Ammon's horn (tissue), 1 donor: ENCODE results near the gene PSD2.

ENCODE experiments used
- DNase-seq: peaks from one replicate; pipeline ENCODE4 v3.0.0-alpha.2; 2016; ENCODE audit warnings: low spot score

Gene PSD2

DNA sequence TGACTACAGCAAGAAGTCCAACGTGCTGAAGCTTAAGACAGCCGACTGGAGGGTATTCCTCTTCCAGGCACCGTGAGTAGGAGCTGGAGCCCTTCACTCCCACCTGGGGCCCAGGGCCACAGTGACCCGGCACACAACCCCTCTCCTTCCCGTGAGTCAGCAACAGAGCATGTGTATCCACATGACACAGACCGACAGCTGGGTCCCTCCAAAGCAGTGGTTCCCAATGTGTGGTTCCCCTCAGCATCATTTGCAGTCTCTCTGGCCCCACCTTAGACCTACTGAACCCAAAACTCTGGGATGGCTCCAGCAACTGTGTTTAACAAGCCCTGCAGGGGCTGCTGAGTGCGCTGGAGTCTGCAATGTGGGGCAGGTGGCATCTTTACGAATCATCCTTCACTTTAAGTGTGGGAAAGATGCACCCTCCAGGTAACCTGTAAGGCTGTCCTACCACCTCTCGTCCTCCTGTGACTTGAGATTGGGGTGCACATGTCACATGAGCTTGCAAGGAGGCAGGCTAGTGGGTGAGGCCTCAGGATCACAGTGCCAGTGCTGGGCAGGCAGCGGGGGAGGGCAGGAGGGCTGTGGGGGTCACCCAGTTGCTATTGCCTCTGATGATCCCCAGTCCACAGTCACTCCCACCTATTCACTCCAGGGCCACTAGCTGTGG, 42.2 kb downstream of the PSD2 start:
- DNase-seq, result no peak

DNA sequence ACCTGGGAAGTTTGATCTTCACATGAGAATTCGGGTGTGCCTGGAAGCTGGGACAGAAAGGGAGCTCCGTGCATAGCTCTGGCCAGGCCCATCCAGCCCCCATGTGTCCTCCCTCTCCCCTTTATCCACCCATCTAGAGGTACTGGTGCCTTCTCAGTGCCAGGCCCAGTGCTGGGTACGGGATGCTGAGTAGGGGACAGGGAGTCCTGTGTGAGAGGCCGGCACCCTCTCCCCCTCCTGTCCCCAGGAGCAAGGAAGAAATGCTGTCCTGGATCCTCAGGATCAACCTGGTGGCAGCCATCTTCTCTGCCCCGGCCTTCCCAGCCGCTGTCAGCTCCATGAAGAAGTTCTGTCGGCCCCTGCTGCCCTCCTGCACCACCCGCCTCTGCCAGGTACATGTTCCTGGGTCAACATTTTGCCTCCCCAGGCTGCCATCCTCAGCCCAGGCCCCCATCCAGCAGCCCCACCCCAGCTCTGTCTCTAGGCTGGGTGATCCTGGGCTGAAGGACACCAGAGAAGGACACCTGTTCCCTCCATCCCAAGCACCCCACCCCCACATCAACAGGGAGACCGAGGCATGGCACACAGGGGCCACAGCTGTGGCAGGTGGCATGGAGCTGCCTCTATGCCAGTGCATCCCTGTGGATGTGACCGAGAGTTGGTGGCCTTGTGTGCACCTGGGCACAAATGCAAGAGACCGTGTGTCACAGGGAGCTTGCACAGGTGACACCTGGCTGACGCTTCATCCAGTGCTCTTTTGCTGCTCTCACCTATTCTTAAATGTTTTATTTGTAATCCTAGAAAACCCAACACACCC, 43.0 kb downstream of the PSD2 start:
- no peak for DNase-seq

GRCh38 chr5:139839232-139839815, 43.7 kb downstream of the PSD2 start:
- no peak for DNase-seq

DNA sequence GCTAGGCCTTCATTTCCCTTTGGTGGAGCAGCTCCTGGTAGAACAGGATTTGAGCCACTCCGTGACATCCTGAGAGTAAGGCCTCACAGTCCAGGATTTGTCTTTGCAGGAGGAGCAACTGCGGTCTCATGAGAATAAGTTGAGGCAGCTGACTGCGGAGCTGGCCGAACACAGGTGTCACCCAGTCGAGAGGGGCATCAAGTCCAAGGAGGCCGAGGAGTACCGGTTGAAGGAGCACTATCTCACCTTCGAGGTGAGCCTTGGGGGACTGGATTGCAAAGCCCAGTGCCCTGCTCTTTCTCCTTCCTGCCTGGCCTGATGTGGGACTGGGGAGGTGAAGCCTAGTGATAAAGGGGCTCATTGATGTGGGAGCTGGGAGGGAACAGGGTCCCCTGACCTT, 44.3 kb downstream of the PSD2 start:
- no peak for DNase-seq

GRCh38 chr5:139841549-139841948, 45.9 kb downstream of the PSD2 start:
- DNase-seq, result no peak

DNA sequence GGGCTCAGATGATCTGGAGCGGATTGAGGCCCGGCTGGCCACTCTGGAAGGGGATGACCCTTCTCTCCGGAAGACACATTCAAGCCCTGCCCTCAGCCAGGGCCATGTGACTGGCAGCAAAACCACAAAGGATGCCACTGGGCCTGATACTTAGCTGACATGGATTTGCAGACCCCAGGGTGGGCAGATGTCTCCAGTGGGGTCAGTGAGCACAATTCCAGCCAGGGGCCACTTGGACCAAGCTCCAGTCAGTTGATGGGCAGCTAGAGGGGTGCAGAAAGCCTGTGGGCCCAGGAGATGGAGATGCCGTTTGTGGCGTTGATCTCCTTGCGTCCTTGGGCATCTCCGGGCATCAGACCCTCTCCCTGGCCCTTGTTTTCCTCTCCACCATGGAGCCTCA, 46.7 kb downstream of the PSD2 start:
- DNase-seq, result no peak

- no peak for DNase-seq
Observed at GRCh38 chr5:139843991-139844390, 48.4 kb downstream of the PSD2 start.

GRCh38 chr5:139844472-139845145, 49.0 kb downstream of the PSD2 start:
- DNase-seq, result peak; percentile 90

DNA sequence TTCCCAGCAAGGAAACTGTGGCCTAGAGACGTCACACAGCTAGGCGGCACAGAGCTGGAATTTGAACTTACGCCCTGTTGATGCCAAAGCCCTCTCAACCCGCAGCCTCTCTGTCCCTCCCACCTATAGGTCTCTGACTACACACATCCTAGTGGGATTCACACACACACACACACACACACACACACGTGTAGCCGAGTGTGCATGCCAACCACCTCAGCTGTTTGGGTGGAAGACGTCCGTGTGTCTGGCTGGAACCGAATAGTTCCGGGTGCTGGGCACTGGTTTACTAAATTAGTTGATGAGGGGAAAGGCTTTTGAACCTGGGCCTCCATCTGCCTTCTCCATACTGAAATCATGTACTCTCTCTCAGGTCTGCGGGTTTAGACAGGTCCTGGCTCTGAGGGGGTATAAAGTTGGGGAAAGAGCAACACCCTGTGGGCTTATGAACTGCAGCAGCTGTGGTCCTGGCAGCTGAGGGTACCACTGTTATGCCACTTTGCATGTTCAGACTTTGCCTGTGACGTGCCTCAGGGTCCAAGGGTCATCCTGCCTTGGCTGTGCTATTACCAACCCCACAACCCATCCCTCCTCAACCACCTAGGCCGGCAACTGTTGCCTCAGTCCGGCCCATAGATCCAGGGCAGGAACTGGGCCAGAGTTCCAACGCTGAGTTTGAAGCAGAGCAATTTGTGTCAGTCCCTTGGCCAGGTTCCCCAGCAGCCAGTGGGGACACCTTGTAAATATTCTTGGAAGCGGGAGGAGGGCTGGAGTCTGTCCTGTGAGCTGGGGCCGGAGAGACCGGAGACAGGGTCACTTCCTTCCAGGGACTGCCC, 50.5 kb downstream of the PSD2 start:
- peak; percentile 63 for DNase-seq

- DNase-seq, result no peak
Observed at GRCh38 chr5:139847091-139847490, 51.5 kb downstream of the PSD2 start.

DNA sequence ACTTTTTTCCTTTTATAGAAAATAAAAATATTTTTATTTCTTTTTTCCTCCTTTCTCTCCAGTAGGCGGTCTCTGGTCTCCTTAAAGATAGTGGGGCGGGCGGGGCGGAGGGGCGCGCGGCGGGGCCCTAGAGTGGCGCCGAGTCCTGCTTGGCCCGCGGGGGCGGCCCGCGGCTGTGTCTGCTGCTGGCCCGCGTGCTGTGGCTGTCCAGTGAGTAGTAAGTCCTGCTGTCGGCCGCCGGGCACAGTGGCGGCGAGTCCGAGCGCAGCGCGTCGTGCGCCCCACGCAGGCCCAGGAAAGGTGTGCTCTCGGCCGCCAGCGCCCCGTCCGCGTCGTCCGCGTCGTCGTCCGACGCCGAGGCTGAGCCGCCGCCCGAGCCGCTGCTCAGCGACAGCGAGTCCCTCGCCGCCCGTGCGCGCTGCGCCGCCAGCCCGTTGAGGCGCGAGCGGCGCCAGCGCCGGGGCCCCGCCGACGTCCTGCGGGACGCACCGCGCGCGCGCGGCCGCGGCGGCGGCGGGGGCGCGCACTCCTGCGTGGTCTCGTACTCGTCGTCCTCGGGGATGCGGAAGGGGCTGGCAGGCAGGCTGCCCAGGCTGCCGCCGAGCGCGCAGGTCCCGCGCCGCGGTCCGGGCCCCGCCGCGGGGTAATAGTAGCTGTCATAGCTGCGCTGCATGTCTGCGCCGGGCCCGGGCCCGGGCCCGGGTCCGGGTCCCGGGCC, 52.3 kb downstream of the PSD2 start:
- peak; percentile 72 for DNase-seq

GRCh38 chr5:139848508-139849100, 53.0 kb downstream of the PSD2 start:
- DNase-seq, result no peak

- DNase-seq, result no peak
Observed at GRCh38 chr5:139849501-139849900, 53.9 kb downstream of the PSD2 start.

DNA sequence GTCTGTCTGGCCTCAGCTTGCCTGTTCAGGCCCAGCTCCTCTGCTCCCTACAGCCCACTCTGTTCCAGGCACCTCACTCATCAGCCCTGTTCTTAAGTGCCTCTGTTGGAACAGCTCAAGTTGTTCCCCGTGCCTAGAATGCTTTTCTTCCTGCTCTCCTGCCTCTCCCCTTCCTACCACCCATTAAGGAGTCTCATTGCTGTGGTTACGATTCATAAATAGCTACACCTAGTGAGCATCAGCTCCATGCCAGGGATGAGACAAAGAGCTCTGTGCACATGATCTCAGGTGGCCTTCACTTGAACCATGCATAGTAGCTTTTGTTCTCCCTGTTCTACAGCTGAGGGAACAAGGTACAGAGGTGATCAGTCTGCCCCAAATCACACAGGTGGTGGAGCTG, 54.3 kb downstream of the PSD2 start:
- no peak for DNase-seq

DNA sequence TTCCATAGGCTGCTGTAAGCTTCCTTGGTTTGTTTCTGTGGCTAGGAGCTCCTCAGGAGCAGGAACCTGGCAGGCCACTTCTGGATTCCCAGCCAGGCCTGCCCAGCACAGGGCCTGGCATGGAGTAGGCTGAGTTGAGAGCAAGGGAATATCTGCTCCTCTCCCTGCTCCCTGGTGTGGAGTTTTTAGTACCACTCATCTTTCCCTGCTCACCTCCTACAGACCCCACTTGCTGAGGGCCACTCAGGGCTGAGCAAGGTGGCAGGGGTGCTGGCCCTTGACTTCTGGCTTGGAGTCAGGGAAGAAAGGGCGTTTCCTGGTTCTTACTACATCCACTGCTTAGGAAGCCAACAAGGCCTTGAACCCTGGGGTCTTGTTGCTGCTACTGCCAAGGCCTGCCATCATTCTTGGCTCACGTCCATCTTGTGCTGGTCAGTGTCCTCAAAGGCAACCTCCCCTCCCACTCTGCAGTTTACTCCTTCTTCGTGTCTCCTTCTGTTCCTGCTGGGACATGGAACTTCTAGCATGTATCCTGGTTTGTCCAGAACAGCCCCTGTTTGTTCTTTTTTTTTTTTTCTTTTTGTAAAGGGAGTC, 54.9 kb downstream of the PSD2 start:
- DNase-seq, result no peak

- DNase-seq, result no peak
Observed at GRCh38 chr5:139851558-139851957, 56.0 kb downstream of the PSD2 start.

- DNase-seq, result no peak
Observed at GRCh38 chr5:139852696-139853095, 57.1 kb downstream of the PSD2 start.

- no peak for DNase-seq
Observed at GRCh38 chr5:139854029-139854605, 58.5 kb downstream of the PSD2 start.

DNA sequence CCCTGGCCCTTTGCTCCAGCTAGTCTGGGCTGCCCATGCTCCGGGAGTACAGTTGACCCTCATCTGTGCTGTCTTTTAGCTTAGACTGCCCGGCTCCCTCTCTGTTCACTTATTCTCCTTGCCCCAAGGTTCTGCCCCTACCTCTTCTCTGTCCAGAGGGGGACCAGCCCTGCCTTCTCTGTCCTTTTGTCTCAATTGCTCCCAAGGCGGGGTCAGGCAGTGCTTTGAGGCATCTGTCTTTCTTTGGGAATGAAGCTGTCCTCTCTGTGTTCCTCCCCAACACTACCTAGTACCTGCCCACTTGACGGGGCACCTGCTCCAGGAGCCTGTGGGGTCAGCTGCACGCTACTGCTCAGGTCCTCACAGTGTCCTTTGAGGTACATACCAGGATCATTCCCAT, 59.3 kb downstream of the PSD2 start:
- no peak for DNase-seq

- no peak for DNase-seq
Observed at GRCh38 chr5:139855451-139855850, 59.8 kb downstream of the PSD2 start.
